Transverse colon (tissue), 3 donors: Measurements from ENCODE around the gene TMBIM4.

Source experiments
- POLR2A ChIP-seq: fragments of 450-650 bp; IDR thresholded peaks from one replicate; pipeline ENCODE4 v1.6.1; 2016; ENCODE audit warnings: antibody characterized with exemption, mild to moderate bottlenecking, moderate library complexity
- POLR2AphosphoS5 ChIP-seq, 3 donors: sonication (generic); formaldehyde crosslinking; IDR thresholded peaks; one replicate each; pipeline ENCODE4 v1.6.1; 2016; ENCODE audit warnings: antibody characterized with exemption in 3 of 3

GRCh38 chr12:66199141-66199540 lies 29.3 kb upstream of the TMBIM4 start:
- TF ChIP-seq POLR2AphosphoS5 (IDR thresholded peaks at IDR 0.05) = no peak
- TF ChIP-seq POLR2A = no peak
